SK-N-SH treated with all-trans-retinoic acid at 6 μM for 48 hours (cell line): ENCODE measurements around the gene MARVELD2.

Experiments
- GLIS3 ChIP-seq: fragments of 250-450 bp; sonication (Bioruptor Pico); IDR thresholded peaks from 2 replicates; pipeline ENCODE4 v1.5.0; 2020; ENCODE audit warnings: mild to moderate bottlenecking, moderate library complexity
- ISL1 ChIP-seq: fragments of 250-450 bp; sonication (Bioruptor Pico); IDR thresholded peaks from 2 replicates; pipeline ENCODE4 v2.1.2; 2022; ENCODE audit warnings: mild to moderate bottlenecking, moderate library complexity
- PPARA ChIP-seq: fragments of 250-450 bp; sonication (Bioruptor Pico); IDR thresholded peaks from 2 replicates; pipeline ENCODE4 v1.5.0; 2020; ENCODE audit warnings: mild to moderate bottlenecking, borderline replicate concordance
- RARB ChIP-seq: fragments of 250-450 bp; sonication (Bioruptor Pico); IDR thresholded peaks from 2 replicates; pipeline ENCODE4 v1.8.0; 2021; ENCODE audit warnings: mild to moderate bottlenecking, moderate library complexity
- TOX ChIP-seq: fragments of 250-450 bp; sonication (Bioruptor Pico); IDR thresholded peaks from 2 replicates; pipeline ENCODE4 v1.8.0; 2021; ENCODE audit warnings: mild to moderate bottlenecking, moderate library complexity, borderline replicate concordance
- ZFP30 ChIP-seq: fragments of 450-650 bp; formaldehyde crosslinking; IDR thresholded peaks from 2 replicates; pipeline ENCODE4 v1.5.0; 2022; ENCODE audit warnings: mild to moderate bottlenecking, moderate library complexity
- ZNF565 ChIP-seq: fragments of 450-650 bp; formaldehyde crosslinking; conservative IDR thresholded peaks from 2 replicates; pipeline ENCODE4 v1.5.0; 2020; ENCODE audit warnings: low read depth, mild to moderate bottlenecking, moderate library complexity
- ZNF70 ChIP-seq: fragments of 450-650 bp; formaldehyde crosslinking; IDR thresholded peaks from 2 replicates; pipeline ENCODE4 v1.5.0; 2020; ENCODE audit warnings: mild to moderate bottlenecking, moderate library complexity
- ZNF8 ChIP-seq: fragments of 450-650 bp; formaldehyde crosslinking; IDR thresholded peaks from 2 replicates; pipeline ENCODE4 v1.5.0; 2020; ENCODE audit warnings: mild to moderate bottlenecking, moderate library complexity
- TF ChIP-seq, protein P1 (sequence below): fragments of 250-450 bp; sonication (Bioruptor Pico); IDR thresholded peaks from 2 replicates; pipeline ENCODE4 v1.8.0; 2020; ENCODE audit warnings: mild to moderate bottlenecking, moderate library complexity, borderline replicate concordance
- TF ChIP-seq, protein P2 (sequence below): fragments of 250-450 bp; sonication (Bioruptor Pico); IDR thresholded peaks from 2 replicates; pipeline ENCODE4 v1.5.1; 2020; ENCODE audit warnings: low read depth, mild to moderate bottlenecking, moderate library complexity
- TF ChIP-seq, protein P3 (sequence below): fragments of 250-450 bp; sonication (Bioruptor Pico); IDR thresholded peaks from 2 replicates; pipeline ENCODE4 v1.5.0; 2020; ENCODE audit warnings: mild to moderate bottlenecking, moderate library complexity
- TF ChIP-seq, protein P4 (sequence below): fragments of 250-450 bp; sonication (Bioruptor Pico); IDR thresholded peaks from 2 replicates; pipeline ENCODE4 v1.8.0; 2021; ENCODE audit warnings: low read depth, mild to moderate bottlenecking, moderate library complexity, borderline replicate concordance
- TF ChIP-seq, protein P5 (sequence below): fragments of 250-450 bp; sonication (Bioruptor Pico); IDR thresholded peaks from 2 replicates; pipeline ENCODE4 v1.5.1; 2021; ENCODE audit warnings: mild to moderate bottlenecking, moderate library complexity

DNA sequence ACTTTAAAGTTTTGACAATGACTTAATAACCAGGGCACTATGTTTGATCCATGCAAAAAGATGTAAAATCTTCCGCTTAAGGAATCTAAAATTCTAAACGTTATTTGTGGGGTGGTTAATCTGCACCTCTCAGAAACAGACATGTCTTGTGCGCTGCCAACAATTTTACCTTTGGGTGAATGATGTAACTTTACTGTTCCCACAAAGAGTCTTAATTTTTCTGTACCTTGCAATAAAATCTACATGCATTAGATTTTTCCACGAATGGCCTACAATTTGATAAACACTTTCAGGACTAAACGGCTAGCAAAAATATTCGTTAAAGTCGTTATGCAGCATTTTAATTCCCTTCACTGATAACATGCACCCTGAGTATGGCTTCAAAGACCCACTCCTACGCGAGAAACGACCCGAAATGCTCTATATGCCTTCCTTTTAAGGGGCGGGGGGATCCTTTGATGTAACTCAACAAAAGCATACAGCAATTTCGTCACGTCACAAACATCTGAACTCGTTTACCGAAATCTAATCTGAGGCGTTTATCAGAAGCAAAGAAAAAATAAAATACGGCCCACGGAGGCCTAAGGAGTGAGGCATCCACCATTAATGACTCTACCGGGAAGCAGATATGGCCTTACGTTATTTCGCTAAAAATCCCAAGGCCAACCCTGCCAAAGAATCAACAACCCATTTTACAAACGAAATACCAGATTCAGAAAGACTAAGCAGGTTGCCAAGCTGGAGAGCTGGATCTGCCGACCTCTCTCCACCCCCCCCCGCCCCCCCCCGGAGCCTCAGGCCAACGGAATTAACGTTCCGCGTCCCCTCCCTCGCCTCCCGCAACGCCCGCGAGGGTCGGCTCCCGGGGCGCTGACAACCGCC is 46.2 kb upstream of the MARVELD2 start:
- TF ChIP-seq TOX (CRISPR knock-in tag): no peak
- no peak for TF ChIP-seq PPARA (CRISPR knock-in tag)
- TF ChIP-seq, protein P1, sequence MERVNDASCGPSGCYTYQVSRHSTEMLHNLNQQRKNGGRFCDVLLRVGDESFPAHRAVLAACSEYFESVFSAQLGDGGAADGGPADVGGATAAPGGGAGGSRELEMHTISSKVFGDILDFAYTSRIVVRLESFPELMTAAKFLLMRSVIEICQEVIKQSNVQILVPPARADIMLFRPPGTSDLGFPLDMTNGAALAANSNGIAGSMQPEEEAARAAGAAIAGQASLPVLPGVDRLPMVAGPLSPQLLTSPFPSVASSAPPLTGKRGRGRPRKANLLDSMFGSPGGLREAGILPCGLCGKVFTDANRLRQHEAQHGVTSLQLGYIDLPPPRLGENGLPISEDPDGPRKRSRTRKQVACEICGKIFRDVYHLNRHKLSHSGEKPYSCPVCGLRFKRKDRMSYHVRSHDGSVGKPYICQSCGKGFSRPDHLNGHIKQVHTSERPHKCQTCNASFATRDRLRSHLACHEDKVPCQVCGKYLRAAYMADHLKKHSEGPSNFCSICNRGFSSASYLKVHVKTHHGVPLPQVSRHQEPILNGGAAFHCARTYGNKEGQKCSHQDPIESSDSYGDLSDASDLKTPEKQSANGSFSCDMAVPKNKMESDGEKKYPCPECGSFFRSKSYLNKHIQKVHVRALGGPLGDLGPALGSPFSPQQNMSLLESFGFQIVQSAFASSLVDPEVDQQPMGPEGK (CRISPR knock-in tag): peak; percentile 87; the same call in 1 of the 2 replicates
- no peak for TF ChIP-seq ZNF8 (CRISPR knock-in tag)
- TF ChIP-seq, protein P2, sequence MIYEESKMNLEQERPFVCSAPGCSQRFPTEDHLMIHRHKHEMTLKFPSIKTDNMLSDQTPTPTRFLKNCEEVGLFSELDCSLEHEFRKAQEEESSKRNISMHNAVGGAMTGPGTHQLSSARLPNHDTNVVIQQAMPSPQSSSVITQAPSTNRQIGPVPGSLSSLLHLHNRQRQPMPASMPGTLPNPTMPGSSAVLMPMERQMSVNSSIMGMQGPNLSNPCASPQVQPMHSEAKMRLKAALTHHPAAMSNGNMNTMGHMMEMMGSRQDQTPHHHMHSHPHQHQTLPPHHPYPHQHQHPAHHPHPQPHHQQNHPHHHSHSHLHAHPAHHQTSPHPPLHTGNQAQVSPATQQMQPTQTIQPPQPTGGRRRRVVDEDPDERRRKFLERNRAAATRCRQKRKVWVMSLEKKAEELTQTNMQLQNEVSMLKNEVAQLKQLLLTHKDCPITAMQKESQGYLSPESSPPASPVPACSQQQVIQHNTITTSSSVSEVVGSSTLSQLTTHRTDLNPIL: no peak
- no peak for TF ChIP-seq ZNF565 (CRISPR knock-in tag)
- TF ChIP-seq, protein P3, sequence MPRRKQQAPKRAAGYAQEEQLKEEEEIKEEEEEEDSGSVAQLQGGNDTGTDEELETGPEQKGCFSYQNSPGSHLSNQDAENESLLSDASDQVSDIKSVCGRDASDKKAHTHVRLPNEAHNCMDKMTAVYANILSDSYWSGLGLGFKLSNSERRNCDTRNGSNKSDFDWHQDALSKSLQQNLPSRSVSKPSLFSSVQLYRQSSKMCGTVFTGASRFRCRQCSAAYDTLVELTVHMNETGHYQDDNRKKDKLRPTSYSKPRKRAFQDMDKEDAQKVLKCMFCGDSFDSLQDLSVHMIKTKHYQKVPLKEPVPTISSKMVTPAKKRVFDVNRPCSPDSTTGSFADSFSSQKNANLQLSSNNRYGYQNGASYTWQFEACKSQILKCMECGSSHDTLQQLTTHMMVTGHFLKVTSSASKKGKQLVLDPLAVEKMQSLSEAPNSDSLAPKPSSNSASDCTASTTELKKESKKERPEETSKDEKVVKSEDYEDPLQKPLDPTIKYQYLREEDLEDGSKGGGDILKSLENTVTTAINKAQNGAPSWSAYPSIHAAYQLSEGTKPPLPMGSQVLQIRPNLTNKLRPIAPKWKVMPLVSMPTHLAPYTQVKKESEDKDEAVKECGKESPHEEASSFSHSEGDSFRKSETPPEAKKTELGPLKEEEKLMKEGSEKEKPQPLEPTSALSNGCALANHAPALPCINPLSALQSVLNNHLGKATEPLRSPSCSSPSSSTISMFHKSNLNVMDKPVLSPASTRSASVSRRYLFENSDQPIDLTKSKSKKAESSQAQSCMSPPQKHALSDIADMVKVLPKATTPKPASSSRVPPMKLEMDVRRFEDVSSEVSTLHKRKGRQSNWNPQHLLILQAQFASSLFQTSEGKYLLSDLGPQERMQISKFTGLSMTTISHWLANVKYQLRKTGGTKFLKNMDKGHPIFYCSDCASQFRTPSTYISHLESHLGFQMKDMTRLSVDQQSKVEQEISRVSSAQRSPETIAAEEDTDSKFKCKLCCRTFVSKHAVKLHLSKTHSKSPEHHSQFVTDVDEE: no peak
- no peak for TF ChIP-seq ISL1
- no peak for TF ChIP-seq GLIS3 (CRISPR knock-in tag)
- no peak for TF ChIP-seq ZNF70 (CRISPR knock-in tag)
- TF ChIP-seq, protein P4, sequence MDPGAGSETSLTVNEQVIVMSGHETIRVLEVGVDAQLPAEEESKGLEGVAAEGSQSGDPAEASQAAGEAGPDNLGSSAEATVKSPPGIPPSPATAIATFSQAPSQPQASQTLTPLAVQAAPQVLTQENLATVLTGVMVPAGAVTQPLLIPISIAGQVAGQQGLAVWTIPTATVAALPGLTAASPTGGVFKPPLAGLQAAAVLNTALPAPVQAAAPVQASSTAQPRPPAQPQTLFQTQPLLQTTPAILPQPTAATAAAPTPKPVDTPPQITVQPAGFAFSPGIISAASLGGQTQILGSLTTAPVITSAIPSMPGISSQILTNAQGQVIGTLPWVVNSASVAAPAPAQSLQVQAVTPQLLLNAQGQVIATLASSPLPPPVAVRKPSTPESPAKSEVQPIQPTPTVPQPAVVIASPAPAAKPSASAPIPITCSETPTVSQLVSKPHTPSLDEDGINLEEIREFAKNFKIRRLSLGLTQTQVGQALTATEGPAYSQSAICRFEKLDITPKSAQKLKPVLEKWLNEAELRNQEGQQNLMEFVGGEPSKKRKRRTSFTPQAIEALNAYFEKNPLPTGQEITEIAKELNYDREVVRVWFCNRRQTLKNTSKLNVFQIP (CRISPR knock-in tag): no peak
- no peak for TF ChIP-seq RARB (CRISPR knock-in tag)
- 0 out of 2 replicates have a peak, but pooled peaks have one; percentile 21 for TF ChIP-seq ZFP30
- TF ChIP-seq, protein P5, sequence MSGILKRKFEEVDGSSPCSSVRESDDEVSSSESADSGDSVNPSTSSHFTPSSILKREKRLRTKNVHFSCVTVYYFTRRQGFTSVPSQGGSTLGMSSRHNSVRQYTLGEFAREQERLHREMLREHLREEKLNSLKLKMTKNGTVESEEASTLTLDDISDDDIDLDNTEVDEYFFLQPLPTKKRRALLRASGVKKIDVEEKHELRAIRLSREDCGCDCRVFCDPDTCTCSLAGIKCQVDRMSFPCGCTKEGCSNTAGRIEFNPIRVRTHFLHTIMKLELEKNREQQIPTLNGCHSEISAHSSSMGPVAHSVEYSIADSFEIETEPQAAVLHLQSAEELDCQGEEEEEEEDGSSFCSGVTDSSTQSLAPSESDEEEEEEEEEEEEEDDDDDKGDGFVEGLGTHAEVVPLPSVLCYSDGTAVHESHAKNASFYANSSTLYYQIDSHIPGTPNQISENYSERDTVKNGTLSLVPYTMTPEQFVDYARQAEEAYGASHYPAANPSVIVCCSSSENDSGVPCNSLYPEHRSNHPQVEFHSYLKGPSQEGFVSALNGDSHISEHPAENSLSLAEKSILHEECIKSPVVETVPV (CRISPR knock-in tag): no peak
